H1 (cell line): ENCODE measurements around the gene DAAM1. TPM values are rescaled to one million over a fixed set of nuclear protein-coding genes. Genes with fewer than 3 reads are reported as not detected.

ENCODE experiments used
- CTCF ChIA-PET: fragments of 300-600 bp; sonication (Branson Sonifier 250); formaldehyde crosslinking; loops from one replicate; lab custom pipeline; 2021; ENCODE audit not compliant: partially characterized antibody; lab: Charles Lee
- POLR2A ChIA-PET: fragments of 300-600 bp; sonication (Branson Sonifier 250); formaldehyde crosslinking; loops from one replicate; lab custom pipeline; 2021; ENCODE audit warnings: inconsistent platforms; ENCODE audit not compliant: partially characterized antibody; lab: Charles Lee
- DNase-seq, 2 experiments: peaks; one replicate each; pipeline versions ENCODE4 v3.0.0 to v3.0.0-alpha.2; 2010 to 2022; ENCODE audit warnings: low spot score in 2 of 2, low read depth in 1 of 2, mixed read lengths in 1 of 2
- FAIRE-seq: peaks from 2 replicates; lab custom pipeline; 2011; peaks lifted over from hg19 to GRCh38; lab: Jason Lieb, UNC
- H2AFZ ChIP-seq: 2 replicates; pipeline ENCODE4 v1.8.1; 2012; ENCODE audit warnings: low read length, inconsistent platforms
- H2AK5ac ChIP-seq: 2 replicates; pipeline ENCODE4 v1.6.1; 2013; ENCODE audit warnings: low read depth, low read length
- H2BK120ac ChIP-seq: replicated peaks from 2 replicates; pipeline ENCODE3; 2013; ENCODE audit warnings: low read depth, low read length, inconsistent platforms
- H2BK12ac ChIP-seq: 2 replicates; pipeline ENCODE4 v1.6.1; 2013; ENCODE audit warnings: low read depth, low read length
- H2BK15ac ChIP-seq: 2 replicates; pipeline ENCODE4 v1.6.1; 2013; ENCODE audit warnings: low read length
- H2BK20ac ChIP-seq: 2 replicates; pipeline ENCODE4 v1.6.1; 2013; ENCODE audit warnings: low read length
- H2BK5ac ChIP-seq: 2 replicates; pipeline ENCODE4 v1.6.1; 2013; ENCODE audit warnings: low read depth, low read length
- H3K14ac ChIP-seq: 2 replicates; pipeline ENCODE4 v1.6.1; 2013; ENCODE audit warnings: inconsistent platforms; ENCODE audit not compliant: insufficient read length
- H3K18ac ChIP-seq: 2 replicates; pipeline ENCODE4 v1.6.1; 2013; ENCODE audit warnings: low read length; ENCODE audit errors: extremely low read depth
- H3K23ac ChIP-seq: 2 replicates; pipeline ENCODE4 v1.6.1; 2013; ENCODE audit warnings: inconsistent platforms; ENCODE audit not compliant: insufficient read length
- H3K23me2 ChIP-seq: 2 replicates; pipeline ENCODE4 v1.6.1; 2013; ENCODE audit warnings: low read depth, low read length
- H3K27ac ChIP-seq: 2 replicates; pipeline ENCODE4 v1.6.1; 2011; ENCODE audit warnings: low read depth, low read length, inconsistent platforms
- H3K27me3 ChIP-seq, 4 experiments: replicated peaks in 1 of 4; 1 replicate in 1 of 4; 2 replicates in 3 of 4; pipeline versions ENCODE4 v1.6.1 to v1.8.1; 2011 to 2013; ENCODE audit warnings: low read length in 3 of 4, mild to moderate bottlenecking in 3 of 4, inconsistent platforms in 2 of 4, mixed read lengths in 2 of 4, moderate library complexity in 1 of 4; ENCODE audit not compliant: control insufficient read depth in 3 of 4, insufficient read depth in 3 of 4; ENCODE audit errors: extremely low read depth in 1 of 4
- H3K36me3 ChIP-seq, 4 experiments: 2 replicates each; pipeline versions ENCODE4 v1.6.1 to v1.8.1; 2011 to 2013; ENCODE audit warnings: mild to moderate bottlenecking in 4 of 4, low read length in 3 of 4, moderate library complexity in 2 of 4, control low read depth in 1 of 4, inconsistent platforms in 1 of 4; ENCODE audit not compliant: insufficient read depth in 4 of 4, control insufficient read depth in 2 of 4
- H3K4ac ChIP-seq: replicated peaks from 2 replicates; pipeline ENCODE3; 2013; ENCODE audit warnings: low read length, low read depth, mixed read lengths, inconsistent platforms; ENCODE audit not compliant: insufficient read length
- H3K4me1 ChIP-seq, 4 experiments: replicated peaks in 1 of 4; 1 replicate in 1 of 4; 2 replicates in 3 of 4; pipeline versions ENCODE4 v1.6.1 to v1.8.1; 2011 to 2013; ENCODE audit warnings: low read length in 3 of 4, inconsistent platforms in 2 of 4, mixed read lengths in 1 of 4; ENCODE audit not compliant: insufficient read depth in 4 of 4, control insufficient read depth in 3 of 4
- H3K4me2 ChIP-seq, 2 experiments: 2 replicates each; pipeline versions ENCODE4 v1.6.1 to v1.8.1; 2011 to 2013; ENCODE audit warnings: low read depth in 2 of 2, low read length in 2 of 2, control low read depth in 1 of 2, inconsistent platforms in 1 of 2, mild to moderate bottlenecking in 1 of 2; ENCODE audit not compliant: insufficient read depth in 1 of 2
- H3K4me3 ChIP-seq, 4 experiments: fragments of 200-600, 300-600 bp in 1 of 4; sonication (generic), shearing (Covaris generic), sonication (Bioruptor Twin) in 1 of 4; 2 replicates each; pipeline versions ENCODE4 v1.5.1 to v1.8.1; 2011 to 2016; ENCODE audit warnings: low read length in 4 of 4, low read depth in 3 of 4, control low read depth in 2 of 4, inconsistent platforms in 2 of 4, mild to moderate bottlenecking in 2 of 4, mixed read lengths in 1 of 4, moderate library complexity in 1 of 4; ENCODE audit not compliant: insufficient read depth in 2 of 4; ENCODE audit errors: extremely low read depth in 1 of 4
- H3K56ac ChIP-seq: replicated peaks from 2 replicates; pipeline ENCODE3; 2013; ENCODE audit warnings: low read depth, mild to moderate bottlenecking, mixed read lengths, low read length, inconsistent platforms; ENCODE audit not compliant: insufficient read length
- H3K79me1 ChIP-seq: 2 replicates; pipeline ENCODE4 v1.6.1; 2013; ENCODE audit warnings: low read depth, low read length, control low read depth
- H3K79me2 ChIP-seq, 2 experiments: 2 replicates each; pipeline versions ENCODE4 v1.6.1 to v1.8.1; 2012 to 2013; ENCODE audit warnings: low read length in 2 of 2, mild to moderate bottlenecking in 2 of 2, inconsistent platforms in 1 of 2; ENCODE audit not compliant: insufficient read depth in 2 of 2, control insufficient read depth in 1 of 2
- H3K9ac ChIP-seq, 4 experiments: replicated peaks in 1 of 4; 1 replicate in 1 of 4; 2 replicates in 3 of 4; pipeline versions ENCODE4 v1.6.1 to v1.8.1; 2011 to 2013; ENCODE audit warnings: low read depth in 3 of 4, low read length in 3 of 4, control low read depth in 2 of 4, mild to moderate bottlenecking in 2 of 4, moderate library complexity in 2 of 4, inconsistent platforms in 1 of 4; ENCODE audit errors: extremely low read depth in 1 of 4
- H3K9me3 ChIP-seq, 2 experiments: 2 replicates each; pipeline versions ENCODE4 v1.6.1 to v1.8.1; 2012 to 2013; ENCODE audit warnings: mild to moderate bottlenecking in 2 of 2, moderate library complexity in 2 of 2, control low read depth in 1 of 2, inconsistent platforms in 1 of 2, low read depth in 1 of 2, low read length in 1 of 2, mixed read lengths in 1 of 2; ENCODE audit not compliant: insufficient read depth in 2 of 2
- H4K20me1 ChIP-seq, 2 experiments: replicated peaks in 1 of 2; 2 replicates each; pipeline versions ENCODE3 to v1.8.1; 2011 to 2013; ENCODE audit warnings: inconsistent platforms in 2 of 2, low read length in 2 of 2, mild to moderate bottlenecking in 1 of 2; ENCODE audit not compliant: insufficient read depth in 2 of 2, control insufficient read depth in 1 of 2
- H4K5ac ChIP-seq: 2 replicates; pipeline ENCODE4 v1.6.1; 2013; ENCODE audit warnings: low read length, low read depth, mixed read lengths, inconsistent platforms; ENCODE audit not compliant: insufficient read length
- H4K8ac ChIP-seq: 2 replicates; pipeline ENCODE4 v1.8.0; 2013; ENCODE audit warnings: mild to moderate bottlenecking, moderate library complexity, low read length, inconsistent platforms; ENCODE audit not compliant: insufficient read depth; ENCODE audit errors: extremely low read depth
- H4K91ac ChIP-seq: replicated peaks from 2 replicates; pipeline ENCODE3; 2013; ENCODE audit warnings: low read length, mixed read lengths, inconsistent platforms; ENCODE audit not compliant: insufficient read length
- CHD2 ChIP-seq: IDR thresholded peaks from 2 replicates; pipeline ENCODE4 v1.6.1; 2012; ENCODE audit warnings: low read length, improper control_type of control experiment
- RAD21 ChIP-seq, 2 experiments: IDR thresholded peaks in 1 of 2; conservative IDR thresholded peaks in 1 of 2; 2 replicates each; pipeline ENCODE4 v1.6.1; 2011; ENCODE audit warnings: low read depth in 2 of 2, low read length in 2 of 2, improper control_type of control experiment in 1 of 2, inconsistent platforms in 1 of 2, mild to moderate bottlenecking in 1 of 2, moderate library complexity in 1 of 2
- WGBS, 2 experiments: shearing (Covaris generic) in 1 of 2; methylation state at CpG; one replicate each; pipeline versions ENCODE4 v1.1.6 to v1.1.7; 2013 to 2015; ENCODE audit warnings: low lambda C conversion rate in 2 of 2, mixed read lengths in 2 of 2, inconsistent platforms in 1 of 2, low coverage in 1 of 2, missing lambda C conversion rate in 1 of 2; ENCODE audit not compliant: insufficient replicate concordance in 2 of 2, insufficient coverage in 1 of 2, insufficient read length in 1 of 2; ENCODE audit errors: extremely low coverage in 1 of 2, missing lambda C conversion rate in 1 of 2; 5-methylcytosine and 5-hydroxymethylcytosine counted together
- polyA plus RNA-seq, 7 experiments: library from polyadenylated mRNA; depleted of rRNA in 3 of 7; stranded (reverse) in 5 of 7; unstranded in 2 of 7; fragments of >200 nt in 5 of 7; fragments of 200-250 nt in 2 of 7; gene quantifications; 1 replicate in 5 of 7; 2 replicates in 1 of 7; 4 replicates in 1 of 7; pipeline versions ENCODE4 v1.2.1 to v1.2.3, GENCODE V29; 2011 to 2013; ENCODE audit warnings: missing spikeins in 2 of 7, mixed read lengths in 2 of 7
- total RNA-seq: library from RNA; stranded (reverse); fragmentation: NEBNext Ultra II Directional; extraction: Animal tissue kit (Norgen Biotek cat#: 25700); gene quantifications from 2 replicates; pipeline ENCODE4 v1.2.1, GENCODE V29; 2021

The DAAM1 gene
- total and polyA plus RNA-seq, 2 of the 8 experiments (the other 6 are each of a cell fraction or from before 2014, with no cell fraction given) = 5.0 to 44.9 TPM

- Histone ChIP-seq H3K4me2 (no peak overlapping the region), H3K23ac (no peak overlapping the region), H4K5ac (no peak overlapping the region)
Observed at GRCh38 chr14:59282378-59282765, 93.9 kb downstream of the DAAM1 start.

More at GRCh38 chr14:59282378-59282765, 93.9 kb downstream of the DAAM1 start:
- H3K36me3 ChIP-seq = no peaks in the 10 kb centered on the region; a peak in 1 of 8 replicates
- 90% methylated on average over 3 of the region's 3 CpGs; no CpG with 5 or more reads in 1 of the 2 experiments for WGBS, 2 experiments
- DNase-seq = no peak
- H4K8ac ChIP-seq = no peak overlapping the region
- TF ChIP-seq CHD2 (no peak), RAD21 (IDR thresholded peaks at IDR 0.05 in 1 of 2, conservative IDR thresholded peaks at IDR 0.05 in 1 of 2; ENCODE audit: low read depth in 2 of 2, low read length in 2 of 2) (no peak)
- TF ChIP-seq, all 59 proteins: peak for 0
- no peak for FAIRE-seq
- Histone ChIP-seq H3K4me1 (0 out of 7 replicates have a peak, but pooled peaks cover 0 to 5% (median 0%) of the 10 kb centered on the region in 4 experiments), H3K23me2 (no peaks in the 10 kb centered on the region), H3K27ac (no peak overlapping the region), H2BK120ac (no peak overlapping the region), H2AFZ (no peak overlapping the region), H3K9ac (no peak overlapping the region), H2BK12ac (no peak overlapping the region), H2BK5ac (no peak overlapping the region), H3K79me2 (no peaks in the 10 kb centered on the region), H2AK5ac (no peak overlapping the region), H3K27me3 (no peaks in the 10 kb centered on the region), H3K56ac (no peak overlapping the region), H2BK15ac (no peak overlapping the region), H3K9me3 (peaks cover 7% of the 10 kb centered on the region in 2 experiments; a peak in 2 of 4 replicates), H2BK20ac (no peak overlapping the region), H3K79me1 (no peaks in the 10 kb centered on the region), H3K4ac (no peak overlapping the region), H4K20me1 (no peaks in the 10 kb centered on the region), H3K14ac (no peak overlapping the region), H3K18ac (no peak overlapping the region), H4K91ac (no peak overlapping the region), H3K4me3 (no peak overlapping the region)
- ChIA-PET POLR2A (no interaction called here), CTCF (no interaction called here)
